B cell (primary cell): ENCODE results near the gene SETBP1. TPM values are rescaled to one million over a fixed set of nuclear protein-coding genes. Genes with fewer than 3 reads are reported as not detected.
A peak's percentile ranks its signal among the peaks of the same experiment; 100 is the strongest.

ENCODE experiments used
- ATAC-seq: fragments of 200-7000 bp; cut with Tn5 transposase; one replicate; pipeline ENCODE4 v1.10.0; 2021; ENCODE audit warnings: low read depth, mild to moderate bottlenecking, moderate number of reproducible peaks, moderate library complexity
- CTCF ChIA-PET: fragments of 350-600 bp; sonication (Branson Sonifier 250); formaldehyde crosslinking; loops from one replicate; lab custom pipeline; 2021; ENCODE audit warnings: antibody characterized with exemption, inconsistent platforms; lab: Charles Lee
- POLR2A ChIA-PET: fragments of 350-600 bp; sonication (Branson Sonifier 250); formaldehyde crosslinking; loops from one replicate; lab custom pipeline; 2021; ENCODE audit warnings: antibody characterized with exemption; lab: Charles Lee
- DNase-seq: peaks from one replicate; pipeline ENCODE4 v3.0.0; 2013
- H2AFZ ChIP-seq: 2 replicates; pipeline ENCODE4 v1.6.1; 2012; ENCODE audit warnings: mild to moderate bottlenecking, low read depth, low read length; ENCODE audit not compliant: insufficient read depth, poor library complexity, severe bottlenecking
- H3K27ac ChIP-seq, 2 donors: 1 replicate in 1 of 2; 2 replicates in 1 of 2; pipeline ENCODE4 v1.5.1; 2012 to 2013; ENCODE audit warnings: low read length in 2 of 2, mild to moderate bottlenecking in 2 of 2, moderate library complexity in 1 of 2
- H3K27me3 ChIP-seq, 4 experiments: fragments of 200-600 bp in 1 of 4; sonication (generic) in 1 of 4; replicated peaks in 1 of 4; 1 replicate in 2 of 4; 2 replicates in 2 of 4; pipeline versions ENCODE4 v1.6.1 to v1.7.0; 2013 to 2016; ENCODE audit warnings: low read length in 3 of 4, mild to moderate bottlenecking in 2 of 4, mixed read lengths in 1 of 4, moderate library complexity in 1 of 4; ENCODE audit not compliant: insufficient read depth in 4 of 4, control insufficient read depth in 3 of 4; ENCODE audit errors: control extremely low read depth in 1 of 4
- H3K36me3 ChIP-seq, 2 experiments: replicated peaks in 1 of 2; 1 replicate in 1 of 2; 2 replicates in 1 of 2; pipeline versions ENCODE4 v1.6.1 to v1.7.1; 2013; ENCODE audit warnings: low read length in 1 of 2; ENCODE audit not compliant: insufficient read depth in 2 of 2, control insufficient read depth in 1 of 2; ENCODE audit errors: control extremely low read depth in 1 of 2, extremely low read depth in 1 of 2
- H3K4me1 ChIP-seq, 2 donors: fragments of 200-600 bp in 1 of 2; sonication (generic) in 1 of 2; 1 replicate in 1 of 2; 2 replicates in 1 of 2; pipeline versions ENCODE4 v1.5.1 to v1.6.1; 2013 to 2017; ENCODE audit warnings: low read length in 2 of 2; ENCODE audit not compliant: control insufficient read depth in 2 of 2, insufficient read depth in 2 of 2
- H3K4me2 ChIP-seq: replicated peaks from 2 replicates; pipeline ENCODE3; 2012; ENCODE audit warnings: mild to moderate bottlenecking, low read depth, low read length; ENCODE audit not compliant: poor library complexity, severe bottlenecking
- H3K4me3 ChIP-seq, 5 experiments: fragments of 200-600 bp in 1 of 5; sonication (generic) in 1 of 5; 1 replicate in 3 of 5; 2 replicates in 2 of 5; pipeline versions ENCODE4 v1.5.1 to v1.7.0; 2011 to 2016; ENCODE audit warnings: low read length in 4 of 5, mild to moderate bottlenecking in 4 of 5, low read depth in 2 of 5, control low read depth in 1 of 5, moderate library complexity in 1 of 5; ENCODE audit not compliant: insufficient read depth in 1 of 5; ENCODE audit errors: control extremely low read depth in 1 of 5, extremely low read depth in 1 of 5
- H3K79me2 ChIP-seq: fragments of 200-600 bp; sonication (generic); one replicate; pipeline ENCODE4 v1.6.0; 2016; ENCODE audit warnings: low read length; ENCODE audit not compliant: control insufficient read depth, insufficient read depth
- H3K9ac ChIP-seq: fragments of 200-600 bp; sonication (generic); 2 replicates; pipeline ENCODE4 v1.6.1; 2017; ENCODE audit warnings: mild to moderate bottlenecking, low read length, moderate library complexity
- H3K9me3 ChIP-seq, 3 donors: one replicate each; pipeline versions ENCODE4 v1.6.1 to v1.7.1; 2013; ENCODE audit warnings: low read length in 2 of 3; ENCODE audit not compliant: control insufficient read depth in 2 of 3, insufficient read depth in 1 of 3; ENCODE audit errors: control extremely low read depth in 1 of 3
- H4K20me1 ChIP-seq: 2 replicates; pipeline ENCODE4 v1.6.0; 2012; ENCODE audit warnings: mild to moderate bottlenecking, low read length; ENCODE audit not compliant: insufficient read depth, control insufficient read depth, poor library complexity, severe bottlenecking
- H3K27ac Mint-ChIP-seq: one replicate; pipeline ENCODE4 v1.8.0; 2021; ENCODE audit warnings: mixed read lengths
- H3K27me3 Mint-ChIP-seq: one replicate; pipeline ENCODE4 v1.8.0; 2021; ENCODE audit warnings: mixed read lengths
- H3K4me1 Mint-ChIP-seq: one replicate; pipeline ENCODE4 v1.8.0; 2021; ENCODE audit warnings: mixed read lengths
- H3K4me3 Mint-ChIP-seq: one replicate; pipeline ENCODE4 v1.8.0; 2021; ENCODE audit warnings: mixed read lengths
- H3K9me3 Mint-ChIP-seq: one replicate; pipeline ENCODE4 v1.8.0; 2022; ENCODE audit warnings: mixed read lengths; ENCODE audit not compliant: insufficient read depth
- EZH2 ChIP-seq: IDR thresholded peaks from 2 replicates; pipeline ENCODE4 v1.6.1; 2012; ENCODE audit warnings: borderline replicate concordance, low read depth, mild to moderate bottlenecking, moderate library complexity, low read length; ENCODE audit not compliant: insufficient read depth, poor library complexity, severe bottlenecking
- WGBS: methylation state at CpG from one replicate; pipeline ENCODE4 v1.1.5; 2013; ENCODE audit warnings: missing lambda C conversion rate; ENCODE audit not compliant: insufficient coverage; 5-methylcytosine and 5-hydroxymethylcytosine counted together
- intact Hi-C: fragments of 100-400 bp; cut with micrococcal nuclease; formaldehyde crosslinking; loops from one replicate; pipeline ENCODE4 v1.10.0; 2022
- polyA plus RNA-seq: library from polyadenylated mRNA; depleted of rRNA; stranded (reverse); fragments of >200 nt; gene quantifications from 2 replicates; pipeline ENCODE4 v1.2.3, GENCODE V29; 2012
- total RNA-seq, 2 donors: library from RNA; stranded (reverse); fragments of 120-200 nt in 1 of 2; gene quantifications; 1 replicate in 1 of 2; 2 replicates in 1 of 2; pipeline versions ENCODE4 v1.2.3 to v1.2.4, GENCODE V29; 2013 to 2022
- TF ChIP-seq, protein P1 (sequence below): fragments of 200-600 bp; IDR thresholded peaks from one replicate; pipeline ENCODE4 v1.8.0; 2022; ENCODE audit warnings: antibody characterized with exemption, mild to moderate bottlenecking

SETBP1 gene
- total and polyA plus RNA-seq, 2 donors (not counting 1 experiment from before 2014, with no cell fraction given) = 15.1 to 129 TPM

DNA sequence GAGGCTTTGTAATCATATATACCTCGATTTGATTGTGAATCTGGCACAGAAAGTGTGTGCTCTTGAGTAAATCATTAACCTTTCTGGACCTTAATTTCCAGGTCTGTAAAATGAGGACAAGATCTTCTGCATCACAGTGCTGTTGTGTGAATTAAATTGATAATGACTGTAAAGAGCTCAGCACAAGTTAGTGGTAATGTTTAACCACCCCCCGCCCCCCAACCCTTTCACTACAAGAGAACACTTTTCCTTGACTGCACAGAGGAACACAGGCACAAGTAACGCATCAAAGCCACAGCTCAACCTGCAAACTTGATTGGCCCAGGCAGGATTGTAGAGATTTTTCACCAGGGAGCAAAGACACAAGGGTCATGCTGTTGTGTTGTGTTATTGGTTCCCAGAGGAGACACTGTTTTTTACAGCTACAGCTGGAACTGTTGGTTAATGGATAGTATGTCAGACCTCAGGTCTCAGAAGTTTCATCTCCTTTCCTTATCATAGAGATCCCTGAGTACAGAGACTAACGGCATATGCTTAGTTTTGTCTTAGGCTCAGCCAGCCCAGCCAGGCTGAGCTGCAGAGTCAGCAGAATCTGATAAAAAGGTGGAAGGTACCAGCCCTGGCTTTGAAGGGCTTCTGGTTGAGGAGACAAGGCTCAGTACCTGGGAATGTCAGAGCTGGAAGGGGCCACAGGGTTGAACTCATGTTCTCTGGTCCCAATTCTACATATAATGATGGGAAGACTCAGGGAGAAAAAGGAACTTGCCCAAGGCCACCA lies 10.6 kb downstream of the SETBP1 start:
- POLR2A ChIA-PET = no interaction called here
- Histone ChIP-seq H3K4me1 (peaks cover 36 to 50% of the 10 kb centered on the region in 2 donors), H3K4me3 (no peak overlapping the region), H3K4me2 (no peak overlapping the region), H3K79me2 (peaks cover 98% of the 10 kb centered on the region), H3K9me3 (no peaks in the 10 kb centered on the region), H3K9ac (no peak overlapping the region), H3K27ac (no peak overlapping the region), H4K20me1 (peaks cover 49% of the 10 kb centered on the region), H3K27me3 (no peaks in the 10 kb centered on the region), H2AFZ (no peak overlapping the region), H3K36me3 (peaks cover 0 to 4% of the 10 kb centered on the region in 2 experiments)
- 100% methylated on average over 1 of the region's 4 CpGs for WGBS
- Mint-ChIP-seq H3K4me3 (no peak overlapping the region), H3K27ac (peak overlapping the region; percentile 51), H3K4me1 (peaks cover 81% of the 10 kb centered on the region), H3K27me3 (no peaks in the 10 kb centered on the region), H3K9me3 (no peaks in the 10 kb centered on the region)
- DNase-seq (no peak), ATAC-seq (no peak)
- TF ChIP-seq, protein P1, sequence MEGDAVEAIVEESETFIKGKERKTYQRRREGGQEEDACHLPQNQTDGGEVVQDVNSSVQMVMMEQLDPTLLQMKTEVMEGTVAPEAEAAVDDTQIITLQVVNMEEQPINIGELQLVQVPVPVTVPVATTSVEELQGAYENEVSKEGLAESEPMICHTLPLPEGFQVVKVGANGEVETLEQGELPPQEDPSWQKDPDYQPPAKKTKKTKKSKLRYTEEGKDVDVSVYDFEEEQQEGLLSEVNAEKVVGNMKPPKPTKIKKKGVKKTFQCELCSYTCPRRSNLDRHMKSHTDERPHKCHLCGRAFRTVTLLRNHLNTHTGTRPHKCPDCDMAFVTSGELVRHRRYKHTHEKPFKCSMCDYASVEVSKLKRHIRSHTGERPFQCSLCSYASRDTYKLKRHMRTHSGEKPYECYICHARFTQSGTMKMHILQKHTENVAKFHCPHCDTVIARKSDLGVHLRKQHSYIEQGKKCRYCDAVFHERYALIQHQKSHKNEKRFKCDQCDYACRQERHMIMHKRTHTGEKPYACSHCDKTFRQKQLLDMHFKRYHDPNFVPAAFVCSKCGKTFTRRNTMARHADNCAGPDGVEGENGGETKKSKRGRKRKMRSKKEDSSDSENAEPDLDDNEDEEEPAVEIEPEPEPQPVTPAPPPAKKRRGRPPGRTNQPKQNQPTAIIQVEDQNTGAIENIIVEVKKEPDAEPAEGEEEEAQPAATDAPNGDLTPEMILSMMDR = no peak
- no peak for TF ChIP-seq EZH2
- CTCF ChIA-PET = interaction anchor here (0.9 to 1.5 kb wide), 3 partner anchors 12 to 522 kb away, joined by 3 to 7 read pairs (median 4); no protein-coding TSS in a partner anchor
- intact Hi-C loops = no loop called here
